Neural progenitor cell (in vitro differentiated cells): ENCODE results near the gene CORO7. TPM values are rescaled to one million over a fixed set of nuclear protein-coding genes. Genes with fewer than 3 reads are reported as not detected.

ENCODE experiments used
- DNase-seq: peaks from one replicate; pipeline ENCODE4 v3.0.0-alpha.2; 2016; ENCODE audit warnings: low spot score
- H2AFZ ChIP-seq: fragments of 200-600 bp; sonication (generic); replicated peaks from 2 replicates; pipeline ENCODE4 v1.6.1; 2016; ENCODE audit warnings: antibody characterized with exemption
- H3F3A ChIP-seq: fragments of 200-600 bp; sonication (generic); 2 replicates; pipeline ENCODE4 v1.6.1; 2016; ENCODE audit warnings: antibody characterized with exemption, low read depth
- H3K27ac ChIP-seq: fragments of 200-600 bp; sonication (generic); 2 replicates; pipeline ENCODE4 v1.5.1; 2016; ENCODE audit warnings: mild to moderate bottlenecking
- H3K27me3 ChIP-seq: fragments of 200-600 bp; sonication (generic); 2 replicates; pipeline ENCODE4 v1.6.1; 2016; ENCODE audit warnings: mild to moderate bottlenecking, moderate library complexity
- H3K36me3 ChIP-seq: fragments of 200-600 bp; sonication (generic); 2 replicates; pipeline ENCODE4 v1.5.1; 2016
- H3K4me1 ChIP-seq: fragments of 200-600 bp; sonication (generic); 2 replicates; pipeline ENCODE4 v1.6.1; 2016; ENCODE audit warnings: mixed run types
- H3K4me2 ChIP-seq: fragments of 200-600 bp; sonication (generic); 2 replicates; pipeline ENCODE4 v1.6.1; 2016
- H3K4me3 ChIP-seq: fragments of 200-600 bp; sonication (generic); 2 replicates; pipeline ENCODE4 v1.5.1; 2016
- H3K79me2 ChIP-seq: fragments of 200-600 bp; sonication (generic); 2 replicates; pipeline ENCODE4 v1.6.1; 2016; ENCODE audit warnings: low read depth
- H3K9ac ChIP-seq: fragments of 200-600 bp; sonication (generic); 2 replicates; pipeline ENCODE4 v1.6.1; 2016
- H3K9me3 ChIP-seq: fragments of 200-600 bp; sonication (generic); 2 replicates; pipeline ENCODE4 v1.5.1; 2016; ENCODE audit warnings: low read depth
- H4K20me1 ChIP-seq: fragments of 200-600 bp; sonication (generic); 2 replicates; pipeline ENCODE4 v1.6.1; 2016; ENCODE audit warnings: low read depth
- H3K27ac Mint-ChIP-seq: 3 replicates; pipeline ENCODE4 v1.8.0; 2021; ENCODE audit warnings: mixed read lengths
- H3K27me3 Mint-ChIP-seq: 2 replicates; pipeline ENCODE4 v1.8.0; 2022; ENCODE audit warnings: low read depth, mild to moderate bottlenecking, inconsistent platforms, moderate library complexity, mixed read lengths; ENCODE audit not compliant: insufficient read depth
- H3K36me3 Mint-ChIP-seq: 3 replicates; pipeline ENCODE4 v1.8.0; 2021; ENCODE audit warnings: mixed read lengths
- H3K4me1 Mint-ChIP-seq: 3 replicates; pipeline ENCODE4 v1.8.0; 2021; ENCODE audit warnings: mixed read lengths
- H3K4me3 Mint-ChIP-seq: 3 replicates; pipeline ENCODE4 v1.8.0; 2021; ENCODE audit warnings: mild to moderate bottlenecking, moderate library complexity, mixed read lengths
- H3K9me3 Mint-ChIP-seq: 3 replicates; pipeline ENCODE4 v1.8.0; 2020; ENCODE audit warnings: mixed read lengths
- CTCF ChIP-seq: fragments of 200-600 bp; sonication (generic); IDR thresholded peaks from 2 replicates; pipeline ENCODE4 v1.5.1; 2017; ENCODE audit warnings: antibody characterized with exemption, mild to moderate bottlenecking
- EZH2 ChIP-seq: fragments of 200-600 bp; sonication (generic); IDR thresholded peaks from 2 replicates; pipeline ENCODE4 v1.6.1; 2017; ENCODE audit warnings: antibody characterized with exemption, mild to moderate bottlenecking, moderate library complexity
- EZH2phosphoT487 ChIP-seq: fragments of 200-600 bp; sonication (generic); IDR thresholded peaks from 2 replicates; pipeline ENCODE4 v1.6.1; 2017; ENCODE audit warnings: antibody characterized with exemption
- total RNA-seq: library from RNA; depleted of rRNA; stranded (reverse); fragments of >200 nt; gene quantifications from 2 replicates; pipeline ENCODE4 v1.2.3, GENCODE V29; 2015; ENCODE audit warnings: low replicate concordance

CORO7 gene
- total RNA-seq, 1 donor from 2014 or later = 6.8 TPM

- Mint-ChIP-seq H3K27ac (peak overlapping the region; percentile 94), H3K27me3 (peaks cover 5% of the 10 kb centered on the region), H3K9me3 (no peaks in the 10 kb centered on the region), H3K36me3 (no peaks in the 10 kb centered on the region), H3K4me3 (peak overlapping the region; percentile 46), H3K4me1 (peaks cover 43% of the 10 kb centered on the region)
- H3K79me2 ChIP-seq = peaks cover 4% of the 10 kb centered on the region
- H3K4me3 ChIP-seq = no peak overlapping the region
- H4K20me1 ChIP-seq = peaks cover 47% of the 10 kb centered on the region
- no peak overlapping the region for H2AFZ ChIP-seq
- H3K9me3 ChIP-seq = no peaks in the 10 kb centered on the region
- TF ChIP-seq CTCF = peak; percentile 36
- no peak for TF ChIP-seq EZH2
- TF ChIP-seq EZH2phosphoT487 = no peak
- peaks cover 25% of the 10 kb centered on the region for H3F3A ChIP-seq
- peaks cover 46% of the 10 kb centered on the region for H3K4me1 ChIP-seq
- no peak overlapping the region for H3K9ac ChIP-seq
- peak; percentile 40 for DNase-seq
- no peak overlapping the region for H3K27ac ChIP-seq
- no peak overlapping the region for H3K4me2 ChIP-seq
- H3K36me3 ChIP-seq = no peaks in the 10 kb centered on the region
- no peaks in the 10 kb centered on the region for H3K27me3 ChIP-seq
Observed at GRCh38 chr16:4377573-4378154, 38.7 kb downstream of the CORO7 start.

- Histone ChIP-seq H3K9me3 (no peaks in the 10 kb centered on the region), H3K4me2 (no peak overlapping the region), H3K27me3 (peaks cover 4% of the 10 kb centered on the region), H2AFZ (no peak overlapping the region), H3K27ac (no peak overlapping the region), H3K36me3 (no peaks in the 10 kb centered on the region), H3K9ac (no peak overlapping the region), H3K4me1 (peaks cover 52% of the 10 kb centered on the region), H3K4me3 (no peak overlapping the region), H3F3A (peaks cover 26% of the 10 kb centered on the region), H3K79me2 (peaks cover 4% of the 10 kb centered on the region), H4K20me1 (peaks cover 53% of the 10 kb centered on the region)
- DNase-seq = no peak
- H3K4me3 Mint-ChIP-seq = peak overlapping the region; percentile 60
- H3K27me3 Mint-ChIP-seq = peaks cover 6% of the 10 kb centered on the region
- no peak for TF ChIP-seq EZH2phosphoT487
- no peak for TF ChIP-seq CTCF
- peak overlapping the region; percentile 63 for H3K27ac Mint-ChIP-seq
- H3K36me3 Mint-ChIP-seq = no peaks in the 10 kb centered on the region
- peaks cover 44% of the 10 kb centered on the region for H3K4me1 Mint-ChIP-seq
- no peaks in the 10 kb centered on the region for H3K9me3 Mint-ChIP-seq
Observed at GRCh38 chr16:4376893-4377572, 39.4 kb downstream of the CORO7 start.

DNA sequence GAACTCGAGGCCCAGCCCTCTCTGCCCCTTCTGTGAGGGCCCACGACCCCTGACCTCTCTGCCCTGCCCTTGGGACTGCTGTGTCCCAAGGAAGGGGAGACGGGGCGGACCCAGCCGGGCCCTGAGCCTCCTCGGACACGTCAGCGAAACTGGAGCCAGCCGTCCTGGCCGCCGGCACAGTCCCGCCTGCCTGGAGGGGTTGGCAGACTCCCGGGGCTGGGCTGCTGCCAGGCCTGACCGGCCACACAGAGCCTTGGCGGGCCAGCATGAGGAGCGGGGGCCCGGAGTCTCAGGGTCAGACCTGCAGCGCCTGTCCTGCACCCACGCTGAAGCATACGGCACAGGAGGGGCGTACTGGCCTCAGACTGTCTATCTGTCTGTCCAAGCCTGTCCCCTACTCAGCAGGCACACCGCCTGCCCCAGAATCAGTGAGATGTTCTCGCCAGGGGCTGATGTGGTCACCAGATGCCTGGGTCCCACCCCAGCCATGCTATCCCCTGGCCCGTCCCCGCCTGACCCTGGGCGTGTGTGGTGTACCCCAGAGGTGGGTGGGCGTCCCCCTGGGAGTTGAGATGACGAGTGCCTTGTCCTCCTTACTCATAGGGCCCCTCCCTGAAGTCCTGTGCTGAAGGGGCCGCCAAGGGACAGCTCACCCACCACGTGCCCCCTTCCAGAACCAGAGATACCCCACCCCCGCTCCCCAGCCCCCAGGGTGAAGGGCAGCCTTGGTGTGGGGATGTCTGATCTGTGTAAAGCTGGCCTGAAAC is 40.1 kb downstream of the CORO7 start:
- Histone ChIP-seq H4K20me1 (peaks cover 53% of the 10 kb centered on the region), H3K4me3 (no peak overlapping the region), H2AFZ (no peak overlapping the region), H3K4me2 (no peak overlapping the region), H3K79me2 (peaks cover 4% of the 10 kb centered on the region), H3K9me3 (no peaks in the 10 kb centered on the region), H3F3A (peaks cover 27% of the 10 kb centered on the region), H3K9ac (no peak overlapping the region), H3K27me3 (peaks cover 5% of the 10 kb centered on the region), H3K4me1 (peaks cover 53% of the 10 kb centered on the region), H3K27ac (no peak overlapping the region), H3K36me3 (no peaks in the 10 kb centered on the region)
- peak; percentile 4 for DNase-seq
- H3K27ac Mint-ChIP-seq = no peak overlapping the region
- H3K9me3 Mint-ChIP-seq = no peaks in the 10 kb centered on the region
- peaks cover 6% of the 10 kb centered on the region for H3K27me3 Mint-ChIP-seq
- TF ChIP-seq EZH2 (no peak), EZH2phosphoT487 (no peak), CTCF (no peak)
- H3K36me3 Mint-ChIP-seq = no peaks in the 10 kb centered on the region
- H3K4me1 Mint-ChIP-seq = peaks cover 46% of the 10 kb centered on the region
- no peak overlapping the region for H3K4me3 Mint-ChIP-seq
